HG03097 (cell line): Measurements from ENCODE around the gene TRA2B.

Experiments used
- ATAC-seq: cut with Tn5 transposase; IDR thresholded peaks from one replicate; pipeline ENCODE4 v1.9.1; 2021; ENCODE audit not compliant: unreplicated experiment, low FRiP score

The TRA2B gene

GRCh38 chr3:185884641-185885040 lies 53.2 kb downstream of the TRA2B start:
- no peak for ATAC-seq

GRCh38 chr3:185881926-185882325 lies 55.9 kb downstream of the TRA2B start:
- ATAC-seq: no peak

GRCh38 chr3:185880600-185880999 lies 57.2 kb downstream of the TRA2B start:
- no peak for ATAC-seq

GRCh38 chr3:185878920-185879319 lies 58.9 kb downstream of the TRA2B start:
- no peak for ATAC-seq

- ATAC-seq: no peak
These were observed 63.7 kb downstream of the TRA2B start for GRCh38 chr3:185874119-185874518.

- ATAC-seq: no peak
These were observed 70.2 kb downstream of the TRA2B start for GRCh38 chr3:185867650-185868049.

GRCh38 chr3:185866995-185867394 lies 70.8 kb downstream of the TRA2B start:
- no peak for ATAC-seq

- no peak for ATAC-seq
These were observed 71.3 kb downstream of the TRA2B start for GRCh38 chr3:185866555-185866954.
